A549 (cell line): ENCODE results near the gene SLC13A5.
"Not testable (repeated sequence)": the region's sequence is repeated elsewhere in the genome, so short reads cannot be mapped to it uniquely, and the experiment has no call there.

Source experiments
- BHLHE40 ChIP-seq: IDR thresholded peaks from 2 replicates; pipeline ENCODE4 v1.6.1; 2012; ENCODE audit warnings: low read depth, low read length, inconsistent platforms
- EP300 ChIP-seq, 2 experiments: fragments of >200 bp; sonication (Bioruptor Twin); formaldehyde crosslinking; IDR thresholded peaks; 2 replicates in 1 of 2; 3 replicates in 1 of 2; pipeline ENCODE4 v1.6.1; 2016 to 2017
- ESRRA ChIP-seq: fragments of 150-350 bp; IDR thresholded peaks from 2 replicates; pipeline ENCODE4 v1.6.1; 2014; ENCODE audit warnings: mild to moderate bottlenecking, low read length, borderline replicate concordance
- GATA3 ChIP-seq: IDR thresholded peaks from 2 replicates; pipeline ENCODE4 v1.6.1; 2012; ENCODE audit warnings: borderline replicate concordance
- HDAC2 ChIP-seq: fragments of 200-600 bp; sonication (generic); IDR thresholded peaks from 2 replicates; pipeline ENCODE4 v1.6.1; 2016
- POLR2A ChIP-seq: IDR thresholded peaks from 2 replicates; pipeline ENCODE4 v1.6.1; 2012; ENCODE audit warnings: mild to moderate bottlenecking, low read length
- RAD21 ChIP-seq, 2 experiments: fragments of >200 bp in 1 of 2; sonication (Bioruptor Twin) in 1 of 2; formaldehyde crosslinking in 1 of 2; IDR thresholded peaks in 1 of 2; conservative IDR thresholded peaks in 1 of 2; 2 replicates in 1 of 2; 3 replicates in 1 of 2; pipeline ENCODE4 v1.6.1; 2012 to 2018; ENCODE audit warnings: inconsistent platforms in 1 of 2
- RFX5 ChIP-seq: fragments of 450-650 bp; IDR thresholded peaks from 2 replicates; pipeline ENCODE4 v1.7.1; 2014; ENCODE audit warnings: antibody characterized with exemption, mild to moderate bottlenecking, moderate library complexity
- SMC3 ChIP-seq: fragments of >200 bp; sonication (Bioruptor Twin); formaldehyde crosslinking; IDR thresholded peaks from 3 replicates; pipeline ENCODE4 v1.6.1; 2018; ENCODE audit warnings: inconsistent platforms
- ZFP36 ChIP-seq: fragments of 450-650 bp; IDR thresholded peaks from 2 replicates; pipeline ENCODE4 v1.6.1; 2014; ENCODE audit warnings: borderline replicate concordance; ENCODE audit not compliant: partially characterized antibody
- TF ChIP-seq, protein P1 (sequence below): IDR thresholded peaks from 2 replicates; pipeline ENCODE4 v1.6.1; 2012
- TF ChIP-seq, protein P2 (sequence below): fragments of >200 bp; sonication (Bioruptor Twin); formaldehyde crosslinking; IDR thresholded peaks from 3 replicates; pipeline ENCODE4 v1.5.1; 2016
- TF ChIP-seq, protein P3 (sequence below): fragments of 250-450 bp; sonication (Bioruptor Pico); IDR thresholded peaks from 2 replicates; pipeline ENCODE4 v1.5.0; 2021; ENCODE audit warnings: mild to moderate bottlenecking, moderate library complexity, borderline replicate concordance
- TF ChIP-seq, protein P4 (sequence below): fragments of 200-600 bp; sonication (generic); IDR thresholded peaks from 2 replicates; pipeline ENCODE4 v1.6.1; 2016; ENCODE audit warnings: antibody characterized with exemption, mild to moderate bottlenecking, moderate library complexity

DNA sequence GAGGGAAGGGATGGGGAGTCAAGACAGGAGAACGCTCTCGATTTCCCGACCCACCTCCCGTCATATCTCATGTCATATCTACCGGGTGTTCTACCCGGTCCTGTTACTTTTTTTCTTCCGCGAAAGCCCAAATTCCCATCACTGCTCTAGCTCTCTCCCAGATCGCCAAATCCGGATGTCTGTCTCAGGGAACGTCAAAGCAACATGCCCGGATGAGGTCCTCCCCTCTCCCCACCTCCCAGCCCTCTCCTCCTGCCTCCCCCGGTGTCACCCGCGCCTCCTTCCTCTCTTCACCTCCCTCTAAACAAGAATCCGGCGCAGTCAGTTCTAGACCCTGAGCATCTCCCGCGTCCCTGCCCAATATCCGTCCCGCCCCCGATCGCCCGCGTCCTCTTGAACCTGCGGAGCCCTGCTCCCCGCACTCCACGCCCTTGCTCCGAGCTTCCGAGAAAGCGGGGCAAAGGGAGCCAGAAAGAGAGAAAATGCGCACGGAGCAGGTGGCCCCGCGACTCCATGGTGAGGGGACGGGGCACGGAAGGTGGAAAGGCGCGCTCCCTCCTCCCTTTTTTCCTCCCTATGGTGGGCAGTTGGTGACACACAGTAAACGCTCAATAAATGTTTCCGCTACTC is 57.3 kb downstream of the SLC13A5 start:
- not testable (repeated sequence) for TF ChIP-seq POLR2A; HDAC2; EP300 (IDR thresholded peaks at IDR 0.05); ESRRA; RFX5; SMC3; BHLHE40; RAD21 (conservative IDR thresholded peaks at IDR 0.05 in 1 of 2, IDR thresholded peaks at IDR 0.05 in 1 of 2); GATA3; ZFP36
- TF ChIP-seq, protein P1, sequence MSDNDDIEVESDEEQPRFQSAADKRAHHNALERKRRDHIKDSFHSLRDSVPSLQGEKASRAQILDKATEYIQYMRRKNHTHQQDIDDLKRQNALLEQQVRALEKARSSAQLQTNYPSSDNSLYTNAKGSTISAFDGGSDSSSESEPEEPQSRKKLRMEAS: not testable (repeated sequence)
- TF ChIP-seq, protein P2, sequence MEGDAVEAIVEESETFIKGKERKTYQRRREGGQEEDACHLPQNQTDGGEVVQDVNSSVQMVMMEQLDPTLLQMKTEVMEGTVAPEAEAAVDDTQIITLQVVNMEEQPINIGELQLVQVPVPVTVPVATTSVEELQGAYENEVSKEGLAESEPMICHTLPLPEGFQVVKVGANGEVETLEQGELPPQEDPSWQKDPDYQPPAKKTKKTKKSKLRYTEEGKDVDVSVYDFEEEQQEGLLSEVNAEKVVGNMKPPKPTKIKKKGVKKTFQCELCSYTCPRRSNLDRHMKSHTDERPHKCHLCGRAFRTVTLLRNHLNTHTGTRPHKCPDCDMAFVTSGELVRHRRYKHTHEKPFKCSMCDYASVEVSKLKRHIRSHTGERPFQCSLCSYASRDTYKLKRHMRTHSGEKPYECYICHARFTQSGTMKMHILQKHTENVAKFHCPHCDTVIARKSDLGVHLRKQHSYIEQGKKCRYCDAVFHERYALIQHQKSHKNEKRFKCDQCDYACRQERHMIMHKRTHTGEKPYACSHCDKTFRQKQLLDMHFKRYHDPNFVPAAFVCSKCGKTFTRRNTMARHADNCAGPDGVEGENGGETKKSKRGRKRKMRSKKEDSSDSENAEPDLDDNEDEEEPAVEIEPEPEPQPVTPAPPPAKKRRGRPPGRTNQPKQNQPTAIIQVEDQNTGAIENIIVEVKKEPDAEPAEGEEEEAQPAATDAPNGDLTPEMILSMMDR: not testable (repeated sequence)
- TF ChIP-seq, protein P3, sequence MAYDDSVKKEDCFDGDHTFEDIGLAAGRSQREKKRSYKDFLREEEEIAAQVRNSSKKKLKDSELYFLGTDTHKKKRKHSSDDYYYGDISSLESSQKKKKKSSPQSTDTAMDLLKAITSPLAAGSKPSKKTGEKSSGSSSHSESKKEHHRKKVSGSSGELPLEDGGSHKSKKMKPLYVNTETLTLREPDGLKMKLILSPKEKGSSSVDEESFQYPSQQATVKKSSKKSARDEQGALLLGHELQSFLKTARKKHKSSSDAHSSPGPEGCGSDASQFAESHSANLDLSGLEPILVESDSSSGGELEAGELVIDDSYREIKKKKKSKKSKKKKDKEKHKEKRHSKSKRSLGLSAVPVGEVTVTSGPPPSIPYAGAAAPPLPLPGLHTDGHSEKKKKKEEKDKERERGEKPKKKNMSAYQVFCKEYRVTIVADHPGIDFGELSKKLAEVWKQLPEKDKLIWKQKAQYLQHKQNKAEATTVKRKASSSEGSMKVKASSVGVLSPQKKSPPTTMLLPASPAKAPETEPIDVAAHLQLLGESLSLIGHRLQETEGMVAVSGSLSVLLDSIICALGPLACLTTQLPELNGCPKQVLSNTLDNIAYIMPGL (CRISPR knock-in tag): not testable (repeated sequence)
- TF ChIP-seq, protein P4, sequence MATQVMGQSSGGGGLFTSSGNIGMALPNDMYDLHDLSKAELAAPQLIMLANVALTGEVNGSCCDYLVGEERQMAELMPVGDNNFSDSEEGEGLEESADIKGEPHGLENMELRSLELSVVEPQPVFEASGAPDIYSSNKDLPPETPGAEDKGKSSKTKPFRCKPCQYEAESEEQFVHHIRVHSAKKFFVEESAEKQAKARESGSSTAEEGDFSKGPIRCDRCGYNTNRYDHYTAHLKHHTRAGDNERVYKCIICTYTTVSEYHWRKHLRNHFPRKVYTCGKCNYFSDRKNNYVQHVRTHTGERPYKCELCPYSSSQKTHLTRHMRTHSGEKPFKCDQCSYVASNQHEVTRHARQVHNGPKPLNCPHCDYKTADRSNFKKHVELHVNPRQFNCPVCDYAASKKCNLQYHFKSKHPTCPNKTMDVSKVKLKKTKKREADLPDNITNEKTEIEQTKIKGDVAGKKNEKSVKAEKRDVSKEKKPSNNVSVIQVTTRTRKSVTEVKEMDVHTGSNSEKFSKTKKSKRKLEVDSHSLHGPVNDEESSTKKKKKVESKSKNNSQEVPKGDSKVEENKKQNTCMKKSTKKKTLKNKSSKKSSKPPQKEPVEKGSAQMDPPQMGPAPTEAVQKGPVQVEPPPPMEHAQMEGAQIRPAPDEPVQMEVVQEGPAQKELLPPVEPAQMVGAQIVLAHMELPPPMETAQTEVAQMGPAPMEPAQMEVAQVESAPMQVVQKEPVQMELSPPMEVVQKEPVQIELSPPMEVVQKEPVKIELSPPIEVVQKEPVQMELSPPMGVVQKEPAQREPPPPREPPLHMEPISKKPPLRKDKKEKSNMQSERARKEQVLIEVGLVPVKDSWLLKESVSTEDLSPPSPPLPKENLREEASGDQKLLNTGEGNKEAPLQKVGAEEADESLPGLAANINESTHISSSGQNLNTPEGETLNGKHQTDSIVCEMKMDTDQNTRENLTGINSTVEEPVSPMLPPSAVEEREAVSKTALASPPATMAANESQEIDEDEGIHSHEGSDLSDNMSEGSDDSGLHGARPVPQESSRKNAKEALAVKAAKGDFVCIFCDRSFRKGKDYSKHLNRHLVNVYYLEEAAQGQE: not testable (repeated sequence)
